Sigmoid colon (tissue), 7 donors: ENCODE data around the gene AK8. TPM values are rescaled to one million over a fixed set of nuclear protein-coding genes. Genes with fewer than 3 reads are reported as not detected.

Experiments used
- DNase-seq: peaks from one replicate; pipeline ENCODE4 v3.0.0-alpha.2; 2019
- H3K27ac ChIP-seq, 4 donors: fragments of 200-600 bp; sonication (generic); one replicate each; pipeline ENCODE4 v1.5.1; 2016 to 2019; ENCODE audit warnings: mild to moderate bottlenecking in 1 of 4
- H3K27me3 ChIP-seq, 3 donors: fragments of 200-600 bp; sonication (generic); one replicate each; pipeline ENCODE4 v1.5.1; 2019; ENCODE audit warnings: mild to moderate bottlenecking in 1 of 3
- H3K36me3 ChIP-seq, 4 donors: fragments of 200-600 bp; sonication (generic); one replicate each; pipeline ENCODE4 v1.5.1; 2016 to 2019
- H3K4me1 ChIP-seq, 4 donors: fragments of 200-600 bp; sonication (generic); one replicate each; pipeline ENCODE4 v1.5.1; 2017 to 2019
- H3K4me3 ChIP-seq, 4 donors: fragments of 200-600 bp; sonication (generic); one replicate each; pipeline ENCODE4 v1.5.1; 2017 to 2019; ENCODE audit warnings: mild to moderate bottlenecking in 2 of 4, moderate library complexity in 1 of 4
- H3K9me3 ChIP-seq, 4 donors: fragments of 200-600 bp in 3 of 4; sonication (generic) in 3 of 4; one replicate each; pipeline versions ENCODE4 v1.5.1 to v1.6.1; 2013 to 2019
- EP300 ChIP-seq, 4 donors: sonication (generic); formaldehyde crosslinking; IDR thresholded peaks; one replicate each; pipeline ENCODE4 v1.6.1; 2017; ENCODE audit warnings: antibody characterized with exemption in 4 of 4
- POLR2A ChIP-seq, 2 donors: fragments of 450-650 bp; IDR thresholded peaks; one replicate each; pipeline ENCODE4 v1.6.1; 2016; ENCODE audit warnings: antibody characterized with exemption in 2 of 2, mild to moderate bottlenecking in 2 of 2, moderate library complexity in 2 of 2
- POLR2AphosphoS5 ChIP-seq, 4 donors: sonication (generic); formaldehyde crosslinking; IDR thresholded peaks; one replicate each; pipeline ENCODE4 v1.6.1; 2017; ENCODE audit warnings: antibody characterized with exemption in 4 of 4
- WGBS, 2 donors: extraction: QIAGEN DNeasy Blood & Tissue Kit; methylation state at CpG; one replicate each; pipeline ENCODE4 v1.1.7; 2013; 5-methylcytosine and 5-hydroxymethylcytosine counted together
- intact Hi-C: fragments of 100-400 bp; cut with DNase I; formaldehyde crosslinking; loops from one replicate; pipeline ENCODE4 v1.15.1; 2023
- polyA plus RNA-seq, 3 donors: library from polyadenylated mRNA; stranded (reverse); fragments of 200-250 nt; gene quantifications; one replicate each; pipeline ENCODE4 v1.2.3, GENCODE V29; 2013
- total RNA-seq, 4 donors: library from RNA; depleted of rRNA; stranded (reverse); fragments of >200 nt; gene quantifications; one replicate each; pipeline ENCODE4 v1.1.0, GENCODE V29; 2016
- TF ChIP-seq, protein P1 (sequence below), 4 experiments: fragments of 450-650 bp in 3 of 4; fragments of 200-600 bp in 1 of 4; IDR thresholded peaks; one replicate each; pipeline ENCODE4 v1.5.1; 2016 to 2019; ENCODE audit warnings: antibody characterized with exemption in 4 of 4, mild to moderate bottlenecking in 3 of 4, moderate library complexity in 2 of 4
- donor health status: healthy with polysubstance abuse.
- donor health status: Bipolar disorder and iron deficiency.
- donor health status: healthy.

Gene AK8
- total and polyA plus RNA-seq, 7 donors, result 0.25 to 1.2 (median 0.59) TPM; not detected in 3

GRCh38 chr9:132769906-132770769, 107.9 kb downstream of the AK8 start:
- TF ChIP-seq POLR2A (IDR thresholded peaks at IDR 0.05) (no peak), EP300 (IDR thresholded peaks at IDR 0.05) (no peak), POLR2AphosphoS5 (IDR thresholded peaks at IDR 0.05) (peak; percentile 6 to 78 (median 54))
- TF ChIP-seq, protein P1, sequence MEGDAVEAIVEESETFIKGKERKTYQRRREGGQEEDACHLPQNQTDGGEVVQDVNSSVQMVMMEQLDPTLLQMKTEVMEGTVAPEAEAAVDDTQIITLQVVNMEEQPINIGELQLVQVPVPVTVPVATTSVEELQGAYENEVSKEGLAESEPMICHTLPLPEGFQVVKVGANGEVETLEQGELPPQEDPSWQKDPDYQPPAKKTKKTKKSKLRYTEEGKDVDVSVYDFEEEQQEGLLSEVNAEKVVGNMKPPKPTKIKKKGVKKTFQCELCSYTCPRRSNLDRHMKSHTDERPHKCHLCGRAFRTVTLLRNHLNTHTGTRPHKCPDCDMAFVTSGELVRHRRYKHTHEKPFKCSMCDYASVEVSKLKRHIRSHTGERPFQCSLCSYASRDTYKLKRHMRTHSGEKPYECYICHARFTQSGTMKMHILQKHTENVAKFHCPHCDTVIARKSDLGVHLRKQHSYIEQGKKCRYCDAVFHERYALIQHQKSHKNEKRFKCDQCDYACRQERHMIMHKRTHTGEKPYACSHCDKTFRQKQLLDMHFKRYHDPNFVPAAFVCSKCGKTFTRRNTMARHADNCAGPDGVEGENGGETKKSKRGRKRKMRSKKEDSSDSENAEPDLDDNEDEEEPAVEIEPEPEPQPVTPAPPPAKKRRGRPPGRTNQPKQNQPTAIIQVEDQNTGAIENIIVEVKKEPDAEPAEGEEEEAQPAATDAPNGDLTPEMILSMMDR (IDR thresholded peaks at IDR 0.05), result no peak
- 7 to 16% methylated on average over 54 of the region's 54 CpGs for WGBS, 2 donors
- Histone ChIP-seq H3K27ac (peak overlapping the region; percentile 76 to 87 (median 86)), H3K36me3 (no peaks in the 10 kb centered on the region), H3K27me3 (no peaks in the 10 kb centered on the region), H3K4me3 (peak overlapping the region; percentile 56 to 84 (median 69)), H3K4me1 (peaks cover 0 to 21% (median 18%) of the 10 kb centered on the region in 4 donors), H3K9me3 (no peaks in the 10 kb centered on the region)
- intact Hi-C loops, result loop anchor here (2.0 to 5.0 kb wide), 2 partner anchors 31 to 98 kb away; partner anchors contain the start of gene GTF3C4
- DNase-seq, result peak; percentile 76

- peaks cover 0 to 21% (median 18%) of the 10 kb centered on the region in 4 donors for H3K4me1 ChIP-seq
- intact Hi-C loops, result no loop called here
- TF ChIP-seq POLR2AphosphoS5 (IDR thresholded peaks at IDR 0.05) (peak in 3 of 4 donors; percentile 44 to 67 (median 56)), POLR2A (IDR thresholded peaks at IDR 0.05) (no peak), EP300 (IDR thresholded peaks at IDR 0.05) (no peak)
- TF ChIP-seq, protein P1 (IDR thresholded peaks at IDR 0.05), result peak in 2 of 4 experiments; percentile 19 to 65
- peak; percentile 77 for DNase-seq
- peak overlapping the region; percentile 56 to 84 (median 69) for H3K4me3 ChIP-seq
- H3K27ac ChIP-seq, result peak overlapping the region; percentile 76 to 87 (median 86)
- no peaks in the 10 kb centered on the region for H3K36me3 ChIP-seq
- no peaks in the 10 kb centered on the region for H3K9me3 ChIP-seq
- whole genome bisulfite sequencing, 2 donors, result 0 to 1% methylated on average over 25 of the region's 25 CpGs
- no peaks in the 10 kb centered on the region for H3K27me3 ChIP-seq
These were observed 108.9 kb downstream of the AK8 start for GRCh38 chr9:132768932-132769905.

GRCh38 chr9:132763574-132763973, 114.5 kb downstream of the AK8 start:
- TF ChIP-seq EP300 (IDR thresholded peaks at IDR 0.05) (no peak), POLR2A (IDR thresholded peaks at IDR 0.05) (no peak), POLR2AphosphoS5 (IDR thresholded peaks at IDR 0.05) (no peak)
- TF ChIP-seq, protein P1 (IDR thresholded peaks at IDR 0.05), result no peak
- Histone ChIP-seq H3K4me3 (no peak overlapping the region), H3K27ac (no peak overlapping the region), H3K36me3 (no peaks in the 10 kb centered on the region), H3K27me3 (no peaks in the 10 kb centered on the region), H3K9me3 (no peaks in the 10 kb centered on the region), H3K4me1 (peaks cover 0 to 4% (median 4%) of the 10 kb centered on the region in 4 donors)
- intact Hi-C loops, result no loop called here
- no peak for DNase-seq
- WGBS, 2 donors, result 88 to 92% methylated on average over 3 of the region's 3 CpGs

GRCh38 chr9:132762896-132763295, 115.2 kb downstream of the AK8 start:
- peak; percentile 20 for DNase-seq
- no peak overlapping the region for H3K27ac ChIP-seq
- H3K9me3 ChIP-seq, result no peaks in the 10 kb centered on the region
- no peaks in the 10 kb centered on the region for H3K36me3 ChIP-seq
- H3K27me3 ChIP-seq, result no peaks in the 10 kb centered on the region
- intact Hi-C loops, result no loop called here
- WGBS, 2 donors, result 94 to 95% methylated on average over 4 of the region's 4 CpGs
- H3K4me1 ChIP-seq, result no peaks in the 10 kb centered on the region
- no peak overlapping the region for H3K4me3 ChIP-seq
- TF ChIP-seq, protein P1 (IDR thresholded peaks at IDR 0.05), result no peak
